Ishikawa (cell line): ENCODE data around the gene HMGXB3.

Experiments
- CEBPB ChIP-seq: IDR thresholded peaks from 2 replicates; pipeline ENCODE4 v1.6.1; 2012
- CREB1 ChIP-seq: IDR thresholded peaks from 2 replicates; pipeline ENCODE4 v1.6.1; 2012; ENCODE audit warnings: low read depth
- EGR1 ChIP-seq: IDR thresholded peaks from 2 replicates; pipeline ENCODE4 v1.6.1; 2012
- EP300 ChIP-seq: IDR thresholded peaks from 2 replicates; pipeline ENCODE4 v1.6.1; 2012; ENCODE audit warnings: borderline replicate concordance
- FOXM1 ChIP-seq: IDR thresholded peaks from 2 replicates; pipeline ENCODE4 v1.6.1; 2012; ENCODE audit warnings: low read depth, borderline replicate concordance
- MAX ChIP-seq: IDR thresholded peaks from 2 replicates; pipeline ENCODE4 v1.6.1; 2012
- NFIC ChIP-seq: IDR thresholded peaks from 2 replicates; pipeline ENCODE4 v1.6.1; 2012
- RAD21 ChIP-seq: IDR thresholded peaks from 2 replicates; pipeline ENCODE4 v1.6.1; 2012; ENCODE audit warnings: low read depth
- REST ChIP-seq: IDR thresholded peaks from 2 replicates; pipeline ENCODE4 v1.6.1; 2012; ENCODE audit warnings: low read depth, mild to moderate bottlenecking
- TAF1 ChIP-seq: IDR thresholded peaks from 2 replicates; pipeline ENCODE4 v1.6.1; 2012; ENCODE audit warnings: low read depth, mild to moderate bottlenecking
- TCF12 ChIP-seq: IDR thresholded peaks from 2 replicates; pipeline ENCODE4 v1.6.1; 2012; ENCODE audit warnings: low read depth
- TEAD4 ChIP-seq: IDR thresholded peaks from 2 replicates; pipeline ENCODE4 v1.6.1; 2012
- USF1 ChIP-seq: IDR thresholded peaks from 2 replicates; pipeline ENCODE4 v1.6.1; 2012
- YY1 ChIP-seq: IDR thresholded peaks from 2 replicates; pipeline ENCODE4 v1.6.1; 2012; ENCODE audit warnings: low read depth
- ZBTB7A ChIP-seq: IDR thresholded peaks from 2 replicates; pipeline ENCODE4 v1.6.1; 2012; ENCODE audit warnings: low read depth

The HMGXB3 gene

DNA sequence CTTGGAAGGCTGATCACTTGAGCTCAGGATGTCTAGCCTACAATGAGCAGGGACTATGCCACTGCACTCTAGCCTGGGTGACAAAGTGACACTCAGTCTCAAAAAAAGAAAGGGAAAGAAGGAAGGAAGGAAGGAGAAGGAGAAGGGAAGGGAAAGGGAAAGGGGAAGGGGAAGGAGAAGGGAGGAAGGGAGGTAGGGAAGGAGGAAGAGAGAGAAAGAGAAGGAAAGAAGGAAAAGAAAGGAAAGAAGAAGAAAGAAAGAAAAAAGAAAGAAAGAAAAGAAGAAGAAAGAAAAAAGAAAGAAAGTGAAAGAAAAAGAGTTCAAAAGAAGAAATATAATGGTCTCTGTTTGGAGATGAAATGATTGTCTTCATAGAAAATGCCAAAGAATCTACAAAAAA is 96.6 kb downstream of the HMGXB3 start:
- TF ChIP-seq TCF12 (no peak), NFIC (no peak), EP300 (no peak), CEBPB (no peak), CREB1 (no peak)

DNA sequence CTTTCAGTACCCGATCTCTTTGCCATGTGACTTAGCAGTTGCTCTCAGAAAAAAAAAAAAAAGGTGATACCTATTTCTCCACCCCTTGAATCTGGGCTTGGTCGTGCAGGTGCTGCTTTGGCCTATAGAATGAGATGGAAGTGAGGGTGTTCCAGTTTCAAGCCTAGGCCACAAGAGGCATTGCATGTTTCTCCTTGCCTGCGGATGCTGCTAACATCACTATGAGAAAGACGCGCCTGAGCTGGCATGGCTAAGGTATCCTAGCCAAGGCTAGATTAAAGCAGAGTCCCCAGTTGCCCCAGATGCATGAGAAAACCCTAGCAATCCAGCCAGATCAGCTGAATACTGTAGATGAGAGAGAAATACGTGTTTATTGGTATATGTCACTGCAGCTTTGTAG is 100.5 kb downstream of the HMGXB3 start:
- TF ChIP-seq EGR1 (no peak), YY1 (no peak), RAD21 (no peak), USF1 (no peak), EP300 (no peak), CREB1 (no peak), TEAD4 (no peak), FOXM1 (no peak), CEBPB (no peak), NFIC (no peak), MAX (no peak), TAF1 (no peak), TCF12 (no peak), REST (no peak), ZBTB7A (no peak)
